Uterus (tissue), 4 donors: Measurements from ENCODE around the gene ZNF155. TPM values are rescaled to one million over a fixed set of nuclear protein-coding genes. Genes with fewer than 3 reads are reported as not detected.

Source experiments
- DNase-seq, 2 donors: peaks; one replicate each; pipeline ENCODE4 v3.0.0-alpha.2; 2019 to 2020
- H3K27ac ChIP-seq, 2 donors: fragments of 200-600 bp; sonication (generic); 1 replicate in 1 of 2; 2 replicates in 1 of 2; pipeline ENCODE4 v1.5.1; 2016 to 2018
- H3K27me3 ChIP-seq, 2 donors: fragments of 200-600 bp; sonication (generic); one replicate each; pipeline ENCODE4 v1.5.1; 2018 to 2019; ENCODE audit warnings: control low read depth in 1 of 2
- H3K36me3 ChIP-seq, 2 donors: fragments of 200-600 bp; sonication (generic); one replicate each; pipeline ENCODE4 v1.5.1; 2019; ENCODE audit warnings: control low read depth in 1 of 2
- H3K4me1 ChIP-seq, 2 donors: fragments of 200-600 bp; sonication (generic); one replicate each; pipeline ENCODE4 v1.5.1; 2018 to 2019; ENCODE audit warnings: control low read depth in 1 of 2
- H3K4me3 ChIP-seq, 2 donors: fragments of 200-600 bp; sonication (generic); 1 replicate in 1 of 2; 2 replicates in 1 of 2; pipeline ENCODE4 v1.5.1; 2018 to 2019; ENCODE audit warnings: mild to moderate bottlenecking in 1 of 2
- H3K9me3 ChIP-seq, 2 donors: fragments of 200-600 bp; sonication (generic); one replicate each; pipeline ENCODE4 v1.5.1; 2019; ENCODE audit warnings: control low read depth in 1 of 2
- POLR2A ChIP-seq, 2 donors: fragments of 450-650 bp; IDR thresholded peaks; one replicate each; pipeline ENCODE4 v1.6.1; 2016; ENCODE audit warnings: antibody characterized with exemption in 2 of 2, mild to moderate bottlenecking in 1 of 2, moderate library complexity in 1 of 2
- intact Hi-C: fragments of 100-400 bp; cut with DNase I; formaldehyde crosslinking; loops from one replicate; pipeline ENCODE4 v1.15.1; 2023; ENCODE audit warnings: low total_unique reads
- small RNA-seq: library from RNA; depleted of rRNA; stranded (forward); fragments of <200 nt; gene quantifications from one replicate; pipeline ENCODE3, GENCODE V24; 2016
- total RNA-seq, 4 donors: library from RNA; depleted of rRNA in 3 of 4; stranded (reverse); fragments of >200 nt in 3 of 4; gene quantifications; one replicate each; pipeline versions ENCODE4 v1.1.0 to v1.2.4, GENCODE V29; 2014 to 2023
- TF ChIP-seq, protein P1 (sequence below), 4 experiments: fragments of 200-600 bp in 2 of 4; fragments of 450-650 bp in 2 of 4; sonication (generic) in 2 of 4; IDR thresholded peaks; one replicate each; pipeline ENCODE4 v1.5.1; 2016 to 2019; ENCODE audit warnings: antibody characterized with exemption in 4 of 4, mild to moderate bottlenecking in 2 of 4, moderate library complexity in 1 of 4
- donor health status: DM: yes; HTN: yes; CAD: no.

ZNF155 gene
- total RNA-seq, 4 donors from 2014 or later = 6.2 to 51.7 (median 16.3) TPM

DNA sequence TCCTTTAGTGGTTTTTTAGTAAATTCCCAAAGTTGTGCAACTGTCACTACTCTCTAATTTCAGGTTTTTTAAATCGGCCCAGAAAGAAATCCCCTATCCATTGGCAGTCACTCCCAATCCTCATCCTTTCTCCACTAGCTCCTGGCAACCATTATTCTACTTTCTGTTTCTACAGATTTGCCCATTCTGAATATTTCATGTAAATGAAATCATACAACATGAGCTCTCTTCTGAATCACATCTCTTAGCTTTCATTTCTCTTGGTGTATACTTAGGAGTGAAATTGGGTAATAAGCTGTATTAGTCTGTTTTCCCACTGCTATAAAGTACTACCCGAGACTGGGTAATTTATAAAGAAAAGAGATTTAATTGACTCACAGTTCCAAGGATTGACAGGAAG, 58.2 kb downstream of the ZNF155 start:
- no peak overlapping the region for H3K27ac ChIP-seq
- H3K27me3 ChIP-seq = peaks cover 0 to 4% of the 10 kb centered on the region in 2 donors
- H3K4me3 ChIP-seq = no peak overlapping the region
- intact Hi-C loops = no loop called here
- no peaks in the 10 kb centered on the region for H3K4me1 ChIP-seq
- no peaks in the 10 kb centered on the region for H3K36me3 ChIP-seq
- peaks cover 0 to 13% of the 10 kb centered on the region in 2 donors for H3K9me3 ChIP-seq
- TF ChIP-seq, protein P1, sequence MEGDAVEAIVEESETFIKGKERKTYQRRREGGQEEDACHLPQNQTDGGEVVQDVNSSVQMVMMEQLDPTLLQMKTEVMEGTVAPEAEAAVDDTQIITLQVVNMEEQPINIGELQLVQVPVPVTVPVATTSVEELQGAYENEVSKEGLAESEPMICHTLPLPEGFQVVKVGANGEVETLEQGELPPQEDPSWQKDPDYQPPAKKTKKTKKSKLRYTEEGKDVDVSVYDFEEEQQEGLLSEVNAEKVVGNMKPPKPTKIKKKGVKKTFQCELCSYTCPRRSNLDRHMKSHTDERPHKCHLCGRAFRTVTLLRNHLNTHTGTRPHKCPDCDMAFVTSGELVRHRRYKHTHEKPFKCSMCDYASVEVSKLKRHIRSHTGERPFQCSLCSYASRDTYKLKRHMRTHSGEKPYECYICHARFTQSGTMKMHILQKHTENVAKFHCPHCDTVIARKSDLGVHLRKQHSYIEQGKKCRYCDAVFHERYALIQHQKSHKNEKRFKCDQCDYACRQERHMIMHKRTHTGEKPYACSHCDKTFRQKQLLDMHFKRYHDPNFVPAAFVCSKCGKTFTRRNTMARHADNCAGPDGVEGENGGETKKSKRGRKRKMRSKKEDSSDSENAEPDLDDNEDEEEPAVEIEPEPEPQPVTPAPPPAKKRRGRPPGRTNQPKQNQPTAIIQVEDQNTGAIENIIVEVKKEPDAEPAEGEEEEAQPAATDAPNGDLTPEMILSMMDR (IDR thresholded peaks at IDR 0.05) = no peak
- no peak for TF ChIP-seq POLR2A (IDR thresholded peaks at IDR 0.05)
- DNase-seq = no peak

Small RNAs within 50 kb of the gene (small RNA-seq; reads per million reads assigned to genes)
- gene AC006213.5 = not detected

Other genes starting within 250 kb of the ZNF155 start
- 10 to 100 TPM; 14.9 to 44.9 (median 27.2) TPM for gene SMG9, start 229.2 kb upstream of the ZNF155 start, total RNA-seq
- gene KCNN4, start 203.2 kb upstream of the ZNF155 start, total RNA-seq = 1 to 10 TPM in 3 of 4 donors, under 1 TPM in 1; 0.77 to 9.2 (median 5.6) TPM
- gene LYPD5, start 181.7 kb upstream of the ZNF155 start, total RNA-seq = 1 to 10 TPM in 2 of 4 donors, under 1 TPM in 2; 0.51 to 1.9 (median 0.88) TPM
- gene ZNF283, start 156.9 kb upstream of the ZNF155 start, total RNA-seq = 10 to 100 TPM in 3 of 4 donors, 1 to 10 TPM in 1; 1.8 to 52.6 (median 14.1) TPM
- gene ZNF404, start 100.2 kb upstream of the ZNF155 start, total RNA-seq = 1 to 10 TPM in 3 of 4 donors, under 1 TPM in 1; 0.59 to 7.9 (median 6.4) TPM
- gene ZNF45, start 48.9 kb upstream of the ZNF155 start, total RNA-seq = 10 to 100 TPM in 3 of 4 donors, 1 to 10 TPM in 1; 9.4 to 33.0 (median 14.6) TPM
- 10 to 100 TPM in 1 of 4 donors, 1 to 10 TPM in 1, under 1 TPM in 1, not detected in 1; 0.77 to 26.9 (median 9.4) TPM for gene ZNF221, start 33.0 kb upstream of the ZNF155 start, total RNA-seq
- gene ZNF230, start 18.8 kb downstream of the ZNF155 start, total RNA-seq = 10 to 100 TPM in 3 of 4 donors, 1 to 10 TPM in 1; 6.5 to 15.1 (median 13.9) TPM
- gene ZNF222, start 41.2 kb downstream of the ZNF155 start, total RNA-seq = 1 to 10 TPM in 2 of 4 donors, under 1 TPM in 2; 0.29 to 9.1 (median 1.0) TPM
- gene ZNF223, start 67.8 kb downstream of the ZNF155 start, total RNA-seq = 10 to 100 TPM in 2 of 4 donors, 1 to 10 TPM in 2; 3.6 to 48.5 (median 12.9) TPM
- gene ZNF284, start 88.0 kb downstream of the ZNF155 start, total RNA-seq = 1 to 10 TPM in 2 of 4 donors, under 1 TPM in 2; under 0.01 to 6.3 (median 1.8) TPM
- gene ZNF224, start 110.2 kb downstream of the ZNF155 start, total RNA-seq = 10 to 100 TPM in 3 of 4 donors, 1 to 10 TPM in 1; 7.4 to 59.7 (median 37.1) TPM
- gene ZNF225, start 129.2 kb downstream of the ZNF155 start, total RNA-seq = 10 to 100 TPM in 1 of 4 donors, 1 to 10 TPM in 2, under 1 TPM in 1; 0.29 to 18.5 (median 4.9) TPM
- 10 to 100 TPM in 2 of 4 donors, 1 to 10 TPM in 2; 3.6 to 24.4 (median 10.8) TPM for gene ZNF234, start 157.4 kb downstream of the ZNF155 start, total RNA-seq
- gene ZNF226, start 180.9 kb downstream of the ZNF155 start, total RNA-seq = 10 to 100 TPM in 3 of 4 donors, 1 to 10 TPM in 1; 6.8 to 46.3 (median 21.4) TPM
- gene ZNF227, start 228.3 kb downstream of the ZNF155 start, total RNA-seq = 10 to 100 TPM; 19.7 to 43.8 (median 29.2) TPM